Gastrocnemius medialis (tissue), 4 donors: ENCODE measurements around the gene INCENP. TPM values are rescaled to one million over a fixed set of nuclear protein-coding genes. Genes with fewer than 3 reads are reported as not detected.

Experiments used
- ATAC-seq, 2 donors: fragments of 150-250 bp; one replicate each; pipeline ENCODE4 v1.9.1; 2016
- DNase-seq, 2 donors: peaks; one replicate each; pipeline ENCODE4 v3.0.0-alpha.2; 2019
- H3K27ac ChIP-seq, 4 donors: fragments of 200-600 bp; sonication (generic); 1 replicate in 1 of 4; 2 replicates in 3 of 4; pipeline ENCODE4 v1.5.1; 2016 to 2018; ENCODE audit warnings: mild to moderate bottlenecking in 2 of 4, moderate library complexity in 1 of 4
- H3K27me3 ChIP-seq, 3 donors: fragments of 200-600 bp; sonication (generic) in 2 of 3; 1 replicate in 1 of 3; 2 replicates in 2 of 3; pipeline versions ENCODE4 v1.5.1 to v1.6.0; 2016 to 2019; ENCODE audit warnings: mild to moderate bottlenecking in 1 of 3, moderate library complexity in 1 of 3
- H3K36me3 ChIP-seq, 2 donors: fragments of 200-600 bp; sonication (generic) in 1 of 2; one replicate each; pipeline ENCODE4 v1.5.1; 2017 to 2018
- H3K4me1 ChIP-seq, 2 donors: fragments of 200-600 bp; sonication (generic) in 1 of 2; one replicate each; pipeline ENCODE4 v1.5.1; 2016 to 2017; ENCODE audit warnings: mild to moderate bottlenecking in 2 of 2
- H3K4me3 ChIP-seq, 4 donors: fragments of 200-600 bp; sonication (generic) in 3 of 4; 1 replicate in 1 of 4; 2 replicates in 3 of 4; pipeline ENCODE4 v1.5.1; 2016 to 2019; ENCODE audit warnings: mild to moderate bottlenecking in 2 of 4
- H3K9me3 ChIP-seq, 3 donors: fragments of 200-600 bp; sonication (generic) in 2 of 3; 1 replicate in 1 of 3; 2 replicates in 2 of 3; pipeline ENCODE4 v1.5.1; 2016 to 2019
- CTCF ChIP-seq, 5 experiments: fragments of 450-650 bp in 3 of 5; fragments of 200-600 bp in 2 of 5; sonication (generic) in 2 of 5; IDR thresholded peaks in 4 of 5; conservative IDR thresholded peaks in 1 of 5; 1 replicate in 4 of 5; 2 replicates in 1 of 5; pipeline ENCODE4 v1.5.1; 2016 to 2019; ENCODE audit warnings: antibody characterized with exemption in 5 of 5, mild to moderate bottlenecking in 3 of 5, moderate library complexity in 3 of 5
- POLR2A ChIP-seq, 2 donors: fragments of 450-650 bp; IDR thresholded peaks; one replicate each; pipeline ENCODE4 v1.6.1; 2017; ENCODE audit warnings: antibody characterized with exemption in 2 of 2, mild to moderate bottlenecking in 2 of 2, moderate library complexity in 2 of 2
- in situ Hi-C, 4 donors: fragments of 200-750 bp; cut with MboI; loops; one replicate each; pipeline versions ENCODE4 v1.15.0 to v1.8.0; 2017; ENCODE audit warnings: low sequenced_read_pairs in 4 of 4
- intact Hi-C: fragments of 100-400 bp; cut with DNase I; formaldehyde crosslinking; loops from one replicate; pipeline ENCODE4 v1.15.1; 2023; ENCODE audit warnings: low total_unique reads
- total RNA-seq, 4 donors: library from RNA; depleted of rRNA; stranded (reverse); fragments of >200 nt; gene quantifications; one replicate each; pipeline versions ENCODE4 v1.1.0 to v1.2.3, GENCODE V29; 2016

The INCENP gene
- total RNA-seq, 4 donors from 2014 or later, result 6.3 to 18.7 (median 13.7) TPM

GRCh38 chr11:62129590-62130282, 5.9 kb downstream of the INCENP start:
- in situ Hi-C loops, result no loop called here
- Histone ChIP-seq H3K27me3 (no peaks in the 10 kb centered on the region), H3K4me1 (peaks cover 6 to 7% of the 10 kb centered on the region in 2 donors), H3K4me3 (no peak overlapping the region), H3K27ac (no peak overlapping the region), H3K36me3 (peaks cover 0 to 24% of the 10 kb centered on the region in 2 donors), H3K9me3 (no peaks in the 10 kb centered on the region)
- TF ChIP-seq CTCF (IDR thresholded peaks at IDR 0.05 in 4 of 5, conservative IDR thresholded peaks at IDR 0.05 in 1 of 5), result no peak
- no peak for TF ChIP-seq POLR2A (IDR thresholded peaks at IDR 0.05)
- ATAC-seq (no peak), DNase-seq (no peak)
- intact Hi-C loops, result no loop called here

DNA sequence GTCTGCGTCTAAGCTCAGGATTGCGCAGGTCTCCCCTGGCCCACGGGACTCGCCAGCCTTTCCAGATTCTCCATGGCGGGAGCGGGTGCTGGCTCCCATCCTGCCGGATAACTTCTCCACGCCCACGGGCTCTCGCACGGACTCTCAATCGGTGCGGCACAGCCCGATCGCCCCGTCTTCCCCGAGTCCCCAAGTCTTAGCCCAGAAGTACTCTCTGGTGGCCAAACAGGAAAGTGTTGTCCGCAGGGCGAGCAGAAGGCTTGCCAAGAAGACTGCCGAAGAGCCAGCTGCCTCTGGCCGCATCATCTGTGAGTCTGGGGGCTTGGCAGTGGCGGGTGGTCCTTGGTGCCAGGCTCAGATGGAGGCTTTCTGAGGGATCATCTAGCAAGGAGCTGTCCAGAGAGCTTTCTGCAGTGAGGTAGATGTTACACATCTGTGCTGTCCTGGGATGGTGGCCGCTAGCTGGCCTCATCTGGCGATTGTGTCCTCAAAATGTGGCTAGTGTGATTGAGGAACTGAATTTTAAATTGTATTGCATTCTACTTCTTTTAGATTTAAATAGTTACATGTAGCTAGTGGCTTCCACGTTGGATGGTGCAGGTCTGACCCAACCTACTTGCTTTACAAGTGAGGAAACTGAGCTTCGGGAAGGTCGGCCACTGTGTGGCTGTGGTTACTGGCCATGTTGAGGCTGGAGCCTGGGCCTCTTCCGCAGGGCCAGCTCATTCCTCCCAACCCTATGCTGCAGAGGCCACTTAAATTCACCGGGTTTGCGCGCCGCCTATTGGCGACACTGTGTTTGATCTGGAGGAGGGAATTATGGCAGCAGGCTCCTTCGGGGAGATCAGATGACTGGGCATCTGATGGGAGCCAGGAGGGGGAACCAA, 6.7 kb downstream of the INCENP start:
- no peaks in the 10 kb centered on the region for H3K27me3 ChIP-seq
- no peak overlapping the region for H3K4me3 ChIP-seq
- ATAC-seq, result no peak
- intact Hi-C loops (no loop called here), in situ Hi-C loops (no loop called here)
- peaks cover 0 to 24% of the 10 kb centered on the region in 2 donors for H3K36me3 ChIP-seq
- no peak overlapping the region for H3K27ac ChIP-seq
- DNase-seq, result no peak
- no peaks in the 10 kb centered on the region for H3K9me3 ChIP-seq
- TF ChIP-seq POLR2A (IDR thresholded peaks at IDR 0.05) (no peak), CTCF (IDR thresholded peaks at IDR 0.05 in 4 of 5, conservative IDR thresholded peaks at IDR 0.05 in 1 of 5) (no peak)
- no peaks in the 10 kb centered on the region for H3K4me1 ChIP-seq

- intact Hi-C loops (no loop called here), in situ Hi-C loops (no loop called here)
- DNase-seq (no peak), ATAC-seq (no peak)
- Histone ChIP-seq H3K36me3 (peaks cover 0 to 24% of the 10 kb centered on the region in 2 donors), H3K27me3 (no peaks in the 10 kb centered on the region), H3K27ac (no peak overlapping the region), H3K9me3 (no peaks in the 10 kb centered on the region), H3K4me3 (no peak overlapping the region), H3K4me1 (no peaks in the 10 kb centered on the region)
- TF ChIP-seq CTCF (IDR thresholded peaks at IDR 0.05 in 4 of 5, conservative IDR thresholded peaks at IDR 0.05 in 1 of 5) (no peak), POLR2A (IDR thresholded peaks at IDR 0.05) (no peak)
These were observed 7.3 kb downstream of the INCENP start for GRCh38 chr11:62131170-62131464.

GRCh38 chr11:62132191-62132590, 8.4 kb downstream of the INCENP start:
- peaks cover 0 to 24% of the 10 kb centered on the region in 2 donors for H3K36me3 ChIP-seq
- in situ Hi-C loops, result no loop called here
- TF ChIP-seq POLR2A (IDR thresholded peaks at IDR 0.05) (no peak), CTCF (IDR thresholded peaks at IDR 0.05 in 4 of 5, conservative IDR thresholded peaks at IDR 0.05 in 1 of 5) (no peak)

More at GRCh38 chr11:62132191-62132590, 8.4 kb downstream of the INCENP start:
- no peaks in the 10 kb centered on the region for H3K9me3 ChIP-seq
- no peaks in the 10 kb centered on the region for H3K4me1 ChIP-seq
- no peaks in the 10 kb centered on the region for H3K27me3 ChIP-seq
- no peak overlapping the region for H3K4me3 ChIP-seq
- H3K27ac ChIP-seq, result no peak overlapping the region
- ATAC-seq (no peak), DNase-seq (no peak)
- intact Hi-C loops, result no loop called here
